ENCODE measurements around the gene SYT3. TPM values are rescaled to one million over a fixed set of nuclear protein-coding genes. Genes with fewer than 3 reads are reported as not detected.

SYT3 gene
- total RNA-seq, 4 donors from 2014 or later, result 1.2 TPM; not detected in 3

DNA sequence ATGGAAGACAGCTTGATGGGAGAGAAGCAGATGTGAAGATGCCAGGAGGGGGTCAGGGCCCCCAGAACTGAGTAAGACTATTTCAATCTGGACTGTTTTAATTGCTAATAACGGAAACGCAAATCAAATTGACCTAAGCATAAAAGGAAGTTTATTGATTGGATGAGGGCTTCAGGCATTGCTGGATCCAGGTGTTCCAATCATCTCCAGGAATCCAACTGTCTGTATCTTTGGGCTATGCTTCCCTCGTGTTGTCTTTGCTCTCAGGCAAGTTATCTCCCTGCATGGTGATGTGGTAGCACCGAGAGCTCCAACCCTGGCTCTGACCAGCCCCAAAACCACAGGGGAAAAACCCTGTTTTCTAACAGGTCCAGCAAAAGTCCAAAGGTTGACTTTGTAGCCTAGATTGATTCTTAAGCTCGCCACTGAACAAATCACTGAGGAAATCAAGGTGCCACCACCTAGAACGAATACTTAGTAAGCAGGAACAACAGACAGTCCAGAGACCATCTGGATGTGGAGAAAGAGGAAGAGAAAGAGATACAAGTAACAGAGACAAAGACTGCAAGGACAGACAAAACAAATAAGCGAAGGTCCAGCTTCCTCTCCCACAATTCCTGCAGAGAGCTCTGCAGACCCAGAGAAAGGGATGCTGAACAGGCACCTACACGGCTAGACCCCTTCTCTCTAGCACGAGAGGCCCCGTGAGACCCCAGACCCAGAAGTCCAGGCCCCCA lies 8.4 kb upstream of the SYT3 start:
- Histone ChIP-seq H3K9me3 (peaks cover 0 to 5% (median 0%) of the 10 kb centered on the region in 4 donors), H3K27me3 (no peaks in the 10 kb centered on the region), H3K36me3 (no peaks in the 10 kb centered on the region), H3K4me3 (no peak overlapping the region), H3K4me1 (no peaks in the 10 kb centered on the region), H3K27ac (no peak overlapping the region)
- no peak for DNase-seq
- TF ChIP-seq POLR2A (IDR thresholded peaks at IDR 0.05), result no peak
- TF ChIP-seq, protein P1, sequence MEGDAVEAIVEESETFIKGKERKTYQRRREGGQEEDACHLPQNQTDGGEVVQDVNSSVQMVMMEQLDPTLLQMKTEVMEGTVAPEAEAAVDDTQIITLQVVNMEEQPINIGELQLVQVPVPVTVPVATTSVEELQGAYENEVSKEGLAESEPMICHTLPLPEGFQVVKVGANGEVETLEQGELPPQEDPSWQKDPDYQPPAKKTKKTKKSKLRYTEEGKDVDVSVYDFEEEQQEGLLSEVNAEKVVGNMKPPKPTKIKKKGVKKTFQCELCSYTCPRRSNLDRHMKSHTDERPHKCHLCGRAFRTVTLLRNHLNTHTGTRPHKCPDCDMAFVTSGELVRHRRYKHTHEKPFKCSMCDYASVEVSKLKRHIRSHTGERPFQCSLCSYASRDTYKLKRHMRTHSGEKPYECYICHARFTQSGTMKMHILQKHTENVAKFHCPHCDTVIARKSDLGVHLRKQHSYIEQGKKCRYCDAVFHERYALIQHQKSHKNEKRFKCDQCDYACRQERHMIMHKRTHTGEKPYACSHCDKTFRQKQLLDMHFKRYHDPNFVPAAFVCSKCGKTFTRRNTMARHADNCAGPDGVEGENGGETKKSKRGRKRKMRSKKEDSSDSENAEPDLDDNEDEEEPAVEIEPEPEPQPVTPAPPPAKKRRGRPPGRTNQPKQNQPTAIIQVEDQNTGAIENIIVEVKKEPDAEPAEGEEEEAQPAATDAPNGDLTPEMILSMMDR (IDR thresholded peaks at IDR 0.05), result no peak

- no peak for DNase-seq
- Histone ChIP-seq H3K4me3 (no peak overlapping the region), H3K27ac (no peak overlapping the region), H3K9me3 (peaks cover 0 to 5% (median 0%) of the 10 kb centered on the region in 4 donors), H3K36me3 (no peaks in the 10 kb centered on the region), H3K4me1 (no peaks in the 10 kb centered on the region), H3K27me3 (no peaks in the 10 kb centered on the region)
- TF ChIP-seq POLR2A (IDR thresholded peaks at IDR 0.05), result no peak
- TF ChIP-seq, protein P1 (IDR thresholded peaks at IDR 0.05), result no peak
Measured at GRCh38 chr19:50646074-50646807, 6.6 kb upstream of the SYT3 start.

- no peaks in the 10 kb centered on the region for H3K4me1 ChIP-seq
- H3K36me3 ChIP-seq, result no peaks in the 10 kb centered on the region
- H3K4me3 ChIP-seq, result no peak overlapping the region
- H3K9me3 ChIP-seq, result no peaks in the 10 kb centered on the region
- no peaks in the 10 kb centered on the region for H3K27me3 ChIP-seq
- TF ChIP-seq, protein P1 (IDR thresholded peaks at IDR 0.05), result no peak
- TF ChIP-seq POLR2A (IDR thresholded peaks at IDR 0.05), result no peak
- H3K27ac ChIP-seq, result no peak overlapping the region
- DNase-seq, result no peak
Measured at GRCh38 chr19:50645107-50645506, 5.4 kb upstream of the SYT3 start.

DNA sequence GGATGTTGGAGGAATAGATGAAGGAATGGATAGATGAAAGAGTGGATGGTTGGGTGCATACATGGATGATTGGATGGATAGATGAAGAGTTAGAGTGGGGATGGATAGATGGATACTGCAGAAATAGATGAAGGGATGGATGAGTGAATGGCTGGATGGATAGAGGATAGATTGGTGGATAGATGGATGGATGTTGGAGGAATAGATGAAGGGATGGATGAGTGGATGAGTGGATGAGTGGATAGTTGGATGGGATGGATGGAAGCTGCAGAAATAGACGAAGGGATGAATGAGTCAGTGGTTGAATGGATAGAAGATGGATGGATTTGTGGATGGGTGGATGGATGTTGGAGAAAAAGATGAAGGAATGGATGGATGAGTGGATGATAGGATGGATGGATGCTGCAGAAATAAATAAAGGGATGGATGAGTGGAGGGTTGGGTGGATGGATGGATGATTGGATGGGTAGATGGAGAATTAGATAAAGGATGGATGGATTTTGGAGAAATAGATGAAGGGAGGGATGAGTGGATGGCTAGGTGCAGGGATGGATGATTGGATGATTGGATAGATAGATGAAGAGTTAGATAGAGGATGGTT lies 4.7 kb upstream of the SYT3 start:
- Histone ChIP-seq H3K4me3 (no peak overlapping the region), H3K27me3 (peaks cover 0 to 1% of the 10 kb centered on the region in 2 donors), H3K9me3 (no peaks in the 10 kb centered on the region), H3K27ac (no peak overlapping the region), H3K4me1 (no peaks in the 10 kb centered on the region), H3K36me3 (no peaks in the 10 kb centered on the region)
- TF ChIP-seq, protein P1 (IDR thresholded peaks at IDR 0.05), result no peak
- no peak for TF ChIP-seq POLR2A (IDR thresholded peaks at IDR 0.05)
- no peak for DNase-seq

GRCh38 chr19:50640368-50640767 lies 687 bp upstream of the SYT3 start:
- H3K9me3 ChIP-seq, result peaks cover 0 to 4% (median 0%) of the 10 kb centered on the region in 4 donors
- H3K36me3 ChIP-seq, result no peaks in the 10 kb centered on the region
- TF ChIP-seq, protein P1 (IDR thresholded peaks at IDR 0.05), result no peak
- no peak for TF ChIP-seq POLR2A (IDR thresholded peaks at IDR 0.05)
- H3K4me3 ChIP-seq, result no peak overlapping the region
- H3K27ac ChIP-seq, result no peak overlapping the region
- no peaks in the 10 kb centered on the region for H3K4me1 ChIP-seq
- DNase-seq, result no peak
- peaks cover 0 to 3% of the 10 kb centered on the region in 2 donors for H3K27me3 ChIP-seq

Measured in Peyer's patch (tissue), 4 donors.